ENCODE data around the gene CKAP2L.

Gene CKAP2L

GRCh38 chr2:112691881-112692281 lies 72.5 kb downstream of the CKAP2L start:
- peak; percentile 6 for ATAC-seq
- no peak for TF ChIP-seq TSHZ2 (CRISPR knock-in tag; IDR thresholded peaks at IDR 0.05)
- no peak for TF ChIP-seq ISL1 (CRISPR knock-in tag; IDR thresholded peaks at IDR 0.05)
- no peak for TF ChIP-seq ZFP30 (CRISPR knock-in tag; IDR thresholded peaks at IDR 0.05)
- no peak for TF ChIP-seq CREB5 (CRISPR knock-in tag; IDR thresholded peaks at IDR 0.05; ENCODE audit: low read depth)
- TF ChIP-seq ARNTL (CRISPR knock-in tag; IDR thresholded peaks at IDR 0.05; ENCODE audit: borderline replicate concordance, low read depth), result no peak
- no peak for TF ChIP-seq ZNF565 (CRISPR knock-in tag; conservative IDR thresholded peaks at IDR 0.05; ENCODE audit: low read depth)
- TF ChIP-seq ESRRG (CRISPR knock-in tag; IDR thresholded peaks at IDR 0.05), result no peak
- TF ChIP-seq RARB (CRISPR knock-in tag; IDR thresholded peaks at IDR 0.05), result no peak
- no peak for TF ChIP-seq TCF4 (CRISPR knock-in tag; IDR thresholded peaks at IDR 0.05; ENCODE audit: borderline replicate concordance)
- TF ChIP-seq PATZ1 (CRISPR knock-in tag; IDR thresholded peaks at IDR 0.05; ENCODE audit: borderline replicate concordance), result no peak

GRCh38 chr2:112690853-112691401 lies 73.5 kb downstream of the CKAP2L start:
- TF ChIP-seq GLIS3 (CRISPR knock-in tag; IDR thresholded peaks at IDR 0.05) (no peak), TCF4 (CRISPR knock-in tag; IDR thresholded peaks at IDR 0.05; ENCODE audit: borderline replicate concordance) (no peak), POU6F1 (CRISPR knock-in tag; IDR thresholded peaks at IDR 0.05; ENCODE audit: borderline replicate concordance, low read depth) (no peak), RARB (CRISPR knock-in tag; IDR thresholded peaks at IDR 0.05) (no peak), ZFP30 (CRISPR knock-in tag; IDR thresholded peaks at IDR 0.05) (no peak), PATZ1 (CRISPR knock-in tag; IDR thresholded peaks at IDR 0.05; ENCODE audit: borderline replicate concordance) (no peak), CREB5 (CRISPR knock-in tag; IDR thresholded peaks at IDR 0.05; ENCODE audit: low read depth) (no peak), ARNTL (CRISPR knock-in tag; IDR thresholded peaks at IDR 0.05; ENCODE audit: borderline replicate concordance, low read depth) (no peak), CSRNP3 (CRISPR knock-in tag; IDR thresholded peaks at IDR 0.05) (no peak), TOX (CRISPR knock-in tag; IDR thresholded peaks at IDR 0.05; ENCODE audit: borderline replicate concordance) (no peak), ZFP3 (CRISPR knock-in tag; IDR thresholded peaks at IDR 0.05) (no peak), PPARA (CRISPR knock-in tag; IDR thresholded peaks at IDR 0.05; ENCODE audit: borderline replicate concordance) (no peak), ESRRG (CRISPR knock-in tag; IDR thresholded peaks at IDR 0.05) (no peak), ISL1 (CRISPR knock-in tag; IDR thresholded peaks at IDR 0.05) (no peak), ZNF70 (CRISPR knock-in tag; IDR thresholded peaks at IDR 0.05) (no peak), ZC3H10 (CRISPR knock-in tag; IDR thresholded peaks at IDR 0.05) (no peak), ZNF8 (CRISPR knock-in tag; IDR thresholded peaks at IDR 0.05) (no peak), OSR1 (CRISPR knock-in tag; IDR thresholded peaks at IDR 0.05) (no peak), BACH2 (CRISPR knock-in tag; IDR thresholded peaks at IDR 0.05; ENCODE audit: borderline replicate concordance) (no peak)
- ATAC-seq, result peak; percentile 79
